NCI-H526 treated with DMSO at 0.1 percent for 48 hours (cell line): ENCODE measurements around the gene GZMB.
"Not testable (repeated sequence)": the region's sequence is repeated elsewhere in the genome, so short reads cannot be mapped to it uniquely, and the experiment has no call there.

Experiments
- DNase-seq: peaks from one replicate; lab custom pipeline; 2025; lab: John Stamatoyannopoulos, UW

The GZMB gene

GRCh38 chr14:24631749-24632335, 2.1 kb downstream of the GZMB start:
- DNase-seq, result no peak

- no peak for DNase-seq
These were observed 3.0 kb downstream of the GZMB start for GRCh38 chr14:24630872-24631477.

- no peak for DNase-seq
These were observed 3.7 kb downstream of the GZMB start for GRCh38 chr14:24630087-24630871.

- no peak for DNase-seq
These were observed 4.5 kb downstream of the GZMB start for GRCh38 chr14:24629521-24629920.

GRCh38 chr14:24613747-24614146, 20.2 kb downstream of the GZMB start:
- DNase-seq, result no peak

- DNase-seq, result no peak
These were observed 20.7 kb downstream of the GZMB start for GRCh38 chr14:24613241-24613640.

GRCh38 chr14:24612196-24612595, 21.8 kb downstream of the GZMB start:
- DNase-seq, result no peak

- DNase-seq, result no peak
These were observed 24.2 kb downstream of the GZMB start, which contains the start of gene GZMH for GRCh38 chr14:24609655-24610344. Gene GZMH, minus strand, starts transcription at chr14:24609685. Its CDS starts 72 bp downstream, at chr14:24609613.

- no peak for DNase-seq
These were observed 26.1 kb downstream of the GZMB start for GRCh38 chr14:24607635-24608514.

- DNase-seq, result no peak
These were observed 26.9 kb downstream of the GZMB start for GRCh38 chr14:24607081-24607480.

GRCh38 chr14:24606297-24606696, 27.7 kb downstream of the GZMB start:
- DNase-seq, result no peak

GRCh38 chr14:24605435-24606190, 28.4 kb downstream of the GZMB start:
- DNase-seq, result no peak

GRCh38 chr14:24597403-24597802, 36.6 kb downstream of the GZMB start:
- no peak for DNase-seq

GRCh38 chr14:24595073-24595808, 38.7 kb downstream of the GZMB start:
- no peak for DNase-seq

GRCh38 chr14:24591004-24591403, 43.0 kb downstream of the GZMB start:
- DNase-seq, result not testable (repeated sequence)

- DNase-seq, result not testable (repeated sequence)
These were observed 49.6 kb downstream of the GZMB start for GRCh38 chr14:24584402-24584801.
